HepG2 (cell line): ENCODE measurements around the gene EPN3. TPM values are rescaled to one million over a fixed set of nuclear protein-coding genes. Genes with fewer than 3 reads are reported as not detected.

Experiments
- ARID2 ChIP-seq: sonication (generic); formaldehyde crosslinking; IDR thresholded peaks from 2 replicates; pipeline ENCODE4 v1.8.1; 2022; ENCODE audit warnings: mild to moderate bottlenecking, missing genetic modification reagents, borderline replicate concordance
- CEBPB ChIP-seq: IDR thresholded peaks from 2 replicates; pipeline ENCODE4 v1.6.1; 2011; ENCODE audit warnings: low read depth, low read length, improper control_type of control experiment, borderline replicate concordance
- GMEB1 ChIP-seq: sonication (generic); formaldehyde crosslinking; IDR thresholded peaks from 2 replicates; pipeline ENCODE4 v1.5.1; 2020; ENCODE audit warnings: missing genetic modification reagents, mild to moderate bottlenecking, borderline replicate concordance
- MEIS2 ChIP-seq: sonication (generic); formaldehyde crosslinking; IDR thresholded peaks from 2 replicates; pipeline ENCODE4 v1.9.0; 2021; ENCODE audit warnings: mild to moderate bottlenecking, missing genetic modification reagents
- MIER2 ChIP-seq: IDR thresholded peaks from 2 replicates; pipeline ENCODE4 v1.6.1; 2016; ENCODE audit warnings: missing biosample characterization, missing genetic modification reagents
- MIXL1 ChIP-seq: IDR thresholded peaks from 2 replicates; pipeline ENCODE4 v1.6.1; 2016
- MLLT10 ChIP-seq: sonication (generic); formaldehyde crosslinking; IDR thresholded peaks from 2 replicates; pipeline ENCODE4 v1.4.0; 2020; ENCODE audit warnings: missing genetic modification reagents
- NFIC ChIP-seq: IDR thresholded peaks from 2 replicates; pipeline ENCODE4 v1.6.1; 2012; ENCODE audit warnings: mild to moderate bottlenecking, low read length, inconsistent platforms
- PLSCR1 ChIP-seq: sonication (generic); formaldehyde crosslinking; IDR thresholded peaks from 2 replicates; pipeline ENCODE4 v1.5.0; 2020; ENCODE audit warnings: missing genetic modification reagents, mild to moderate bottlenecking, borderline replicate concordance
- RFX3 ChIP-seq: IDR thresholded peaks from 2 replicates; pipeline ENCODE4 v1.6.1; 2016; ENCODE audit warnings: missing biosample characterization, missing genetic modification reagents
- SP4 ChIP-seq: sonication (generic); formaldehyde crosslinking; IDR thresholded peaks from 2 replicates; pipeline ENCODE4 v1.8.1; 2023; ENCODE audit warnings: mild to moderate bottlenecking, missing genetic modification reagents
- SPEN ChIP-seq: sonication (generic); formaldehyde crosslinking; IDR thresholded peaks from 2 replicates; pipeline ENCODE4 v1.5.1; 2020; ENCODE audit warnings: low read depth, mild to moderate bottlenecking, missing genetic modification reagents
- STAT5B ChIP-seq: sonication (generic); formaldehyde crosslinking; IDR thresholded peaks from 2 replicates; pipeline ENCODE4 v1.4.0; 2020; ENCODE audit warnings: missing genetic modification reagents
- TEF ChIP-seq: sonication (generic); formaldehyde crosslinking; IDR thresholded peaks from 2 replicates; pipeline ENCODE4 v1.5.0; 2020; ENCODE audit warnings: missing genetic modification reagents
- TFDP1 ChIP-seq: IDR thresholded peaks from 2 replicates; pipeline ENCODE4 v1.6.1; 2016; ENCODE audit warnings: missing compliant biosample characterization, missing genetic modification reagents, borderline replicate concordance
- TRAFD1 ChIP-seq: sonication (generic); formaldehyde crosslinking; IDR thresholded peaks from 2 replicates; pipeline ENCODE4 v1.5.1; 2020; ENCODE audit warnings: missing genetic modification reagents, mild to moderate bottlenecking, borderline replicate concordance
- ZBTB42 ChIP-seq: sonication (generic); formaldehyde crosslinking; IDR thresholded peaks from 2 replicates; pipeline ENCODE4 v1.5.0; 2020; ENCODE audit warnings: mild to moderate bottlenecking, missing genetic modification reagents
- ZFP36 ChIP-seq: fragments of 150-350 bp; IDR thresholded peaks from 2 replicates; pipeline ENCODE4 v1.6.1; 2018; ENCODE audit warnings: borderline replicate concordance, low read length, low read depth; ENCODE audit not compliant: partially characterized antibody
- ZNF484 ChIP-seq: sonication (generic); formaldehyde crosslinking; IDR thresholded peaks from 2 replicates; pipeline ENCODE4 v1.5.1; 2020; ENCODE audit warnings: mild to moderate bottlenecking, low read depth, missing genetic modification reagents, borderline replicate concordance
- ZNF567 ChIP-seq: sonication (generic); formaldehyde crosslinking; IDR thresholded peaks from 2 replicates; pipeline ENCODE4 v1.8.1; 2023; ENCODE audit warnings: mild to moderate bottlenecking, missing genetic modification reagents, borderline replicate concordance
- ZNF572 ChIP-seq: sonication (generic); formaldehyde crosslinking; IDR thresholded peaks from 2 replicates; pipeline ENCODE4 v1.5.1; 2020; ENCODE audit warnings: mild to moderate bottlenecking, missing genetic modification reagents
- ZNF713 ChIP-seq: sonication (generic); formaldehyde crosslinking; IDR thresholded peaks from 2 replicates; pipeline ENCODE4 v1.4.0; 2020; ENCODE audit warnings: mild to moderate bottlenecking, missing genetic modification reagents
- ZNF777 ChIP-seq: sonication (generic); formaldehyde crosslinking; IDR thresholded peaks from 2 replicates; pipeline ENCODE4 v1.4.0; 2020; ENCODE audit warnings: missing genetic modification reagents
- ZNF878 ChIP-seq: sonication (generic); formaldehyde crosslinking; IDR thresholded peaks from 2 replicates; pipeline ENCODE4 v1.8.1; 2023; ENCODE audit warnings: mild to moderate bottlenecking, missing genetic modification reagents, moderate library complexity
- polyA plus RNA-seq, 8 experiments: library from polyadenylated mRNA; depleted of rRNA in 3 of 8; stranded (reverse) in 7 of 8; unstranded in 1 of 8; fragments of >200 nt; fragmentation: Illumina TruSeq in 4 of 8; extraction: Trizol in 4 of 8; gene quantifications; 2 replicates each; pipeline versions ENCODE4 v1.2.1 to v1.2.3, GENCODE V29; 2011 to 2016; ENCODE audit warnings: low read depth in 4 of 8, missing spikeins in 1 of 8, mixed read lengths in 1 of 8; ENCODE audit not compliant: insufficient read depth in 1 of 8
- total RNA-seq, 5 experiments: library from RNA; depleted of rRNA; stranded (reverse); fragments of >200 nt; fragmentation: Illumina TruSeq; extraction: Trizol; gene quantifications; 2 replicates each; pipeline ENCODE4 v1.2.3, GENCODE V29; 2016; ENCODE audit warnings: low read depth in 1 of 5
- TF ChIP-seq, protein P1 (sequence below): sonication (generic); IDR thresholded peaks from 2 replicates; pipeline ENCODE4 v1.6.1; 2016; ENCODE audit warnings: low read depth, borderline replicate concordance

EPN3 gene
- total and polyA plus RNA-seq, 2 of the 13 experiments (the other 11 are each of a cell fraction or from before 2014, with no cell fraction given): 0.11 to 0.95 TPM

GRCh38 chr17:50560185-50560824 lies 27.8 kb downstream of the EPN3 start, which contains the start of gene CACNA1G (continued):
- TF ChIP-seq TEF (CRISPR knock-in tag) (no peak), ZFP36 (no peak), RFX3 (CRISPR knock-in tag) (no peak), GMEB1 (no peak), SP4 (CRISPR knock-in tag) (peak; percentile 88), MIER2 (no peak), MIXL1 (CRISPR knock-in tag) (no peak), TRAFD1 (CRISPR knock-in tag) (no peak), ZNF567 (CRISPR knock-in tag) (no peak), ZNF777 (CRISPR knock-in tag) (no peak), CEBPB (no peak), MLLT10 (no peak), TFDP1 (CRISPR knock-in tag) (peak; percentile 68; the same call in 1 of the 2 replicates), PLSCR1 (CRISPR knock-in tag) (no peak), NFIC (no peak), STAT5B (no peak), SPEN (CRISPR knock-in tag) (no peak), ZBTB42 (CRISPR knock-in tag) (peak; percentile 96), ZNF572 (CRISPR knock-in tag) (no peak), ZNF713 (no peak), ARID2 (CRISPR knock-in tag) (no peak), ZNF878 (no peak), MEIS2 (CRISPR knock-in tag) (no peak), ZNF484 (CRISPR knock-in tag) (no peak)
- TF ChIP-seq, protein P1, sequence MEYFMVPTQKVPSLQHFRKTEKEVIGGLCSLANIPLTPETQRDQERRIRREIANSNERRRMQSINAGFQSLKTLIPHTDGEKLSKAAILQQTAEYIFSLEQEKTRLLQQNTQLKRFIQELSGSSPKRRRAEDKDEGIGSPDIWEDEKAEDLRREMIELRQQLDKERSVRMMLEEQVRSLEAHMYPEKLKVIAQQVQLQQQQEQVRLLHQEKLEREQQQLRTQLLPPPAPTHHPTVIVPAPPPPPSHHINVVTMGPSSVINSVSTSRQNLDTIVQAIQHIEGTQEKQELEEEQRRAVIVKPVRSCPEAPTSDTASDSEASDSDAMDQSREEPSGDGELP: peak; percentile 88
